ENCODE data around the gene PTPRN2.

GRCh38 chr7:158400601-158401225 is 186.9 kb downstream of the PTPRN2 start:
- TF ChIP-seq CTCF (IDR thresholded peaks at IDR 0.05; ENCODE audit: low read depth, low read length) (no peak), MYC (IDR thresholded peaks at IDR 0.05; ENCODE audit: low read depth, low read length) (no peak)
